Measurements from ENCODE around the gene NRROS. TPM values are rescaled to one million over a fixed set of nuclear protein-coding genes. Genes with fewer than 3 reads are reported as not detected.

The NRROS gene
- total and polyA plus RNA-seq, 2 of the 13 experiments (the other 11 are each of a cell fraction or from before 2014, with no cell fraction given): not detected

DNA sequence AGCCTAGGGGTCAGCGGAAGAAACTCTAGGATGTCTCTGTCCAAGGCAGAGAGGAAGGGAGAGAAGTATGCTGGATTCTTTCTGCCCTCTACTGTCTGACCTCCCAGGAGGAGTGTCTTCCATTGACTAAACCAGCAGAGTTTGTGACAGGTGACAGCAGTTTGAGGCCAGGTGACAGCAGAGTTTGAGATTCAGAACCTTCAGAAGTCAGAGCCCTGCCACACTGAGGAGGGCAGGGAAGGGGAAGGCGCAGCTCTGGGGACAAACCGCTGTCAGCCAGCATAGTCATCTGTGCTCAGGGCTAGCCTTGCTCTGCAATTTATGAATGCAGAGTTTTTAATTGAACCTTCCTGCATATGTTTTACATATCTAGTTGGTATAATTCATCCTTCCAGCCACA is 12.3 kb downstream of the NRROS start:
- Histone ChIP-seq H3K4me3 (replicated peaks in 1 of 3; ENCODE audit: insufficient read depth in 1 of 3, low read depth in 2 of 3, low read length in 3 of 3) (no peak overlapping the region), H3K27me3 (ENCODE audit: control insufficient read depth in 1 of 2, insufficient read depth in 2 of 2, low read length in 2 of 2) (peaks cover 4 to 28% of the 10 kb centered on the region in 2 experiments; a peak in 4 of 5 replicates), H3K4me1 (ENCODE audit: insufficient read depth, low read length) (no peaks in the 10 kb centered on the region), H3K9me3 (ENCODE audit: low read length) (no peaks in the 10 kb centered on the region), H3K9ac (ENCODE audit: insufficient read depth, low read depth, low read length) (no peak overlapping the region), H3K36me3 (replicated peaks in 1 of 2; ENCODE audit: control insufficient read depth in 1 of 2, insufficient read depth in 2 of 2, low read length in 2 of 2) (no peaks in the 10 kb centered on the region), H2AFZ (ENCODE audit: low read length) (no peak overlapping the region), H3K4me2 (ENCODE audit: low read depth, low read length) (no peak overlapping the region), H3K79me2 (ENCODE audit: insufficient read depth, low read length) (no peaks in the 10 kb centered on the region), H4K20me1 (ENCODE audit: insufficient read depth, low read length) (no peaks in the 10 kb centered on the region), H3K27ac (ENCODE audit: extremely low read length, insufficient read depth, low read length) (no peak overlapping the region)
- ATAC-seq (no peak; the same call in 2 of the 3 replicates), DNase-seq (ENCODE audit: low spot score) (no peak), FAIRE-seq (no peak)
- in situ Hi-C loops (cut with HindIII; ENCODE audit: extremely low pct_ligation_motif_present, low pct_unique_long_range_greater_than_20kb) (no loop called here), intact Hi-C loops (cut with micrococcal nuclease; ENCODE audit: unreplicated experiment) (no loop called here)
- no peak for TF ChIP-seq ZNF234 (CRISPR knock-in tag; conservative IDR thresholded peaks at IDR 0.05)
- TF ChIP-seq GTF3A (CRISPR knock-in tag; conservative IDR thresholded peaks at IDR 0.05): no peak
- TF ChIP-seq SNAI1 (CRISPR knock-in tag; IDR thresholded peaks at IDR 0.05; ENCODE audit: borderline replicate concordance): no peak
- no peak for TF ChIP-seq TP53 (CRISPR knock-in tag; conservative IDR thresholded peaks at IDR 0.05)
- TF ChIP-seq TCF12 (IDR thresholded peaks at IDR 0.05): no peak
- TF ChIP-seq TCF12 (CRISPR knock-in tag; IDR thresholded peaks at IDR 0.05): no peak
- TF ChIP-seq FOXM1 (CRISPR knock-in tag; IDR thresholded peaks at IDR 0.05): no peak
- no peak for TF ChIP-seq ZNF549 (CRISPR knock-in tag; IDR thresholded peaks at IDR 0.05)
- BruUV-seq (replicated peaks): no TSS peak
- ChIA-PET CTCF (ENCODE audit: low intra/inter-chr PET ratio, low total read pairs) (no interaction called here), POLR2A (no interaction called here)
- WGBS (ENCODE audit: low lambda C conversion rate): 79% methylated on average over 3 of the region's 3 CpGs

DNA sequence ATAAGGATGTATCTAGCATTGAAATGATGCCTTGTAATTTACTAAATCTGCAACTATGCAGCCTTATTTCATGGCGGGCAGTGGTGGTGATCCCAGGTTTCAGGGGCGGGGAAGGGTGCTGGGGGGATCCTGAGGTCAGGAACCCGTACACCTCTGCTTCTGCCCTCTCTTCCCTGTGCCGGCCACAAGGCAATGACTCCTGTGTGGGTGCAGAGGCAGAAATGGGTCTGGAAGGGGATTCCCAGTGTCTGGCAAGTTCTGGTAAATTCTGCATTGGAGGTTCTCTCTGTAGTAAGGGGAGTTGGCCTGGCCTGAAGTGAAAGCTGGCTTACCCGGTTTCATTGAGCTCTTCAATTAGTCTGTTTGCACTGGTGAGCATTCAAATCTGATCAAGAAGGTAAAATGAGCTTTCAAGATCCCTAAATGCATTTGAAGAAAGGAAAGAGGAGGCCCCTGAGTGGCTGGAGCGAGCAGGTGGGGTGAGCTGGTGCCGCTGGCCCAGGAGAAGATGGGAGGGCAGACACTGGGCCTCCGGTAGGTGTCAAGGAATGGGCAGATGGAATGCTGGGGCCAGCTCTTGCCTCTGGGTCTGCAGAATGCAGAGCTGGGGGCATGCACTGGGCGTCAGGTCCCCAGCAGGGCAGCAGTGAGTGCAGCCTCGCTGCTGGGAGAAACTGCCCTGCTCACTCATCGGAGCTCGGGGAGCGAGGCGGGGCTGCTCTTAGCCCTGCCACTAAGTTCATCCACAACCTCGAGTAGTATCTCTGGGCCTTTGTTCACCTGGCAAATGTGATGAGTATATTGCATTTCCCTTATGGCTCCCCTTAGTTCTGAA is 13.7 kb downstream of the NRROS start:
- peaks cover 7% of the 10 kb centered on the region; the same call in 1 of the 2 replicates for H3K4me1 ChIP-seq (ENCODE audit: insufficient read depth, low read length)
- ChIA-PET POLR2A (no interaction called here), CTCF (ENCODE audit: low intra/inter-chr PET ratio, low total read pairs) (no interaction called here)
- H3K79me2 ChIP-seq (ENCODE audit: insufficient read depth, low read length): no peaks in the 10 kb centered on the region
- H3K27me3 ChIP-seq (ENCODE audit: control insufficient read depth in 1 of 2, insufficient read depth in 2 of 2, low read length in 2 of 2): peaks cover 4 to 30% of the 10 kb centered on the region in 2 experiments; a peak in 4 of 5 replicates
- in situ Hi-C loops (cut with HindIII; ENCODE audit: extremely low pct_ligation_motif_present, low pct_unique_long_range_greater_than_20kb) (no loop called here), intact Hi-C loops (cut with micrococcal nuclease; ENCODE audit: unreplicated experiment) (no loop called here)
- H4K20me1 ChIP-seq (ENCODE audit: insufficient read depth, low read length): no peaks in the 10 kb centered on the region
- BruUV-seq (replicated peaks): no TSS peak
- no peak overlapping the region for H3K4me3 ChIP-seq (replicated peaks in 1 of 3; ENCODE audit: insufficient read depth in 1 of 3, low read depth in 2 of 3, low read length in 3 of 3)
- FAIRE-seq (no peak), DNase-seq (ENCODE audit: low spot score) (no peak), ATAC-seq (peak; percentile 43)
- H3K9me3 ChIP-seq (ENCODE audit: low read length): no peaks in the 10 kb centered on the region
- no peak overlapping the region for H3K9ac ChIP-seq (ENCODE audit: insufficient read depth, low read depth, low read length)
- H3K36me3 ChIP-seq (replicated peaks in 1 of 2; ENCODE audit: control insufficient read depth in 1 of 2, insufficient read depth in 2 of 2, low read length in 2 of 2): no peaks in the 10 kb centered on the region
- H3K27ac ChIP-seq (ENCODE audit: extremely low read length, insufficient read depth, low read length): no peak overlapping the region
- H3K4me2 ChIP-seq (ENCODE audit: low read depth, low read length): no peak overlapping the region
- no peak overlapping the region for H2AFZ ChIP-seq (ENCODE audit: low read length)
- WGBS (ENCODE audit: low lambda C conversion rate): 35% methylated on average over 7 of the region's 15 CpGs
- no peak for TF ChIP-seq JUND (CRISPR knock-in tag; IDR thresholded peaks at IDR 0.05)
- no peak for TF ChIP-seq PRDM4 (CRISPR knock-in tag; IDR thresholded peaks at IDR 0.05; ENCODE audit: borderline replicate concordance)
- TF ChIP-seq, protein P1, sequence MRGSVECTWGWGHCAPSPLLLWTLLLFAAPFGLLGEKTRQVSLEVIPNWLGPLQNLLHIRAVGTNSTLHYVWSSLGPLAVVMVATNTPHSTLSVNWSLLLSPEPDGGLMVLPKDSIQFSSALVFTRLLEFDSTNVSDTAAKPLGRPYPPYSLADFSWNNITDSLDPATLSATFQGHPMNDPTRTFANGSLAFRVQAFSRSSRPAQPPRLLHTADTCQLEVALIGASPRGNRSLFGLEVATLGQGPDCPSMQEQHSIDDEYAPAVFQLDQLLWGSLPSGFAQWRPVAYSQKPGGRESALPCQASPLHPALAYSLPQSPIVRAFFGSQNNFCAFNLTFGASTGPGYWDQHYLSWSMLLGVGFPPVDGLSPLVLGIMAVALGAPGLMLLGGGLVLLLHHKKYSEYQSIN (CRISPR knock-in tag; IDR thresholded peaks at IDR 0.05; ENCODE audit: borderline replicate concordance): no peak
- TF ChIP-seq ZNF652 (CRISPR knock-in tag; IDR thresholded peaks at IDR 0.05; ENCODE audit: borderline replicate concordance, low read depth): no peak
- TF ChIP-seq RFX1 (IDR thresholded peaks at IDR 0.05): no peak
- TF ChIP-seq, protein P2, sequence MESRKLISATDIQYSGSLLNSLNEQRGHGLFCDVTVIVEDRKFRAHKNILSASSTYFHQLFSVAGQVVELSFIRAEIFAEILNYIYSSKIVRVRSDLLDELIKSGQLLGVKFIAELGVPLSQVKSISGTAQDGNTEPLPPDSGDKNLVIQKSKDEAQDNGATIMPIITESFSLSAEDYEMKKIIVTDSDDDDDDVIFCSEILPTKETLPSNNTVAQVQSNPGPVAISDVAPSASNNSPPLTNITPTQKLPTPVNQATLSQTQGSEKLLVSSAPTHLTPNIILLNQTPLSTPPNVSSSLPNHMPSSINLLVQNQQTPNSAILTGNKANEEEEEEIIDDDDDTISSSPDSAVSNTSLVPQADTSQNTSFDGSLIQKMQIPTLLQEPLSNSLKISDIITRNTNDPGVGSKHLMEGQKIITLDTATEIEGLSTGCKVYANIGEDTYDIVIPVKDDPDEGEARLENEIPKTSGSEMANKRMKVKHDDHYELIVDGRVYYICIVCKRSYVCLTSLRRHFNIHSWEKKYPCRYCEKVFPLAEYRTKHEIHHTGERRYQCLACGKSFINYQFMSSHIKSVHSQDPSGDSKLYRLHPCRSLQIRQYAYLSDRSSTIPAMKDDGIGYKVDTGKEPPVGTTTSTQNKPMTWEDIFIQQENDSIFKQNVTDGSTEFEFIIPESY (CRISPR knock-in tag; IDR thresholded peaks at IDR 0.05): no peak

Measured in HepG2 (cell line).